A204.1 (cell line): ENCODE measurements around the gene FOXN3.

ENCODE experiments used
- FAIRE-seq: peaks from 2 replicates; lab custom pipeline; 2012; peaks lifted over from hg19 to GRCh38; lab: Jason Lieb, UNC

FOXN3 gene

GRCh38 chr14:89430391-89431236, 13.6 kb upstream of the FOXN3 start:
- FAIRE-seq, result no peak

- no peak for FAIRE-seq
Measured at GRCh38 chr14:89429199-89430181, 12.5 kb upstream of the FOXN3 start.

GRCh38 chr14:89428546-89429198, 11.6 kb upstream of the FOXN3 start:
- FAIRE-seq, result no peak

- no peak for FAIRE-seq
Measured at GRCh38 chr14:89428173-89428523, 11.1 kb upstream of the FOXN3 start.

- FAIRE-seq, result no peak
Measured at GRCh38 chr14:89427426-89428172, 10.6 kb upstream of the FOXN3 start.

- no peak for FAIRE-seq
Measured at GRCh38 chr14:89425931-89426330, 8.9 kb upstream of the FOXN3 start.

GRCh38 chr14:89424241-89424640, 7.2 kb upstream of the FOXN3 start:
- FAIRE-seq, result no peak

- FAIRE-seq, result no peak
Measured at GRCh38 chr14:89422952-89423345, 5.9 kb upstream of the FOXN3 start.

GRCh38 chr14:89422181-89422951, 5.3 kb upstream of the FOXN3 start:
- FAIRE-seq, result no peak

GRCh38 chr14:89420502-89420901, 3.5 kb upstream of the FOXN3 start:
- no peak for FAIRE-seq

- no peak for FAIRE-seq
Measured at GRCh38 chr14:89419973-89420482, 3.0 kb upstream of the FOXN3 start.

- no peak for FAIRE-seq
Measured at GRCh38 chr14:89418976-89419375, 1.9 kb upstream of the FOXN3 start.

- no peak for FAIRE-seq
Measured at GRCh38 chr14:89418452-89418851, 1.4 kb upstream of the FOXN3 start.

GRCh38 chr14:89417465-89418225, 612 bp upstream of the FOXN3 start:
- FAIRE-seq, result no peak

GRCh38 chr14:89416002-89416995, 734 bp downstream of the FOXN3 start:
- peak; percentile 46 for FAIRE-seq

- FAIRE-seq, result no peak
Measured at GRCh38 chr14:89415159-89415558, 1.9 kb downstream of the FOXN3 start.

GRCh38 chr14:89411976-89412375, 5.1 kb downstream of the FOXN3 start:
- no peak for FAIRE-seq

- FAIRE-seq, result no peak
Measured at GRCh38 chr14:89409961-89410360, 7.1 kb downstream of the FOXN3 start.
